Renal cortex interstitium (tissue), 3 donors: ENCODE results near the gene OSBPL5. TPM values are rescaled to one million over a fixed set of nuclear protein-coding genes. Genes with fewer than 3 reads are reported as not detected.

Experiments
- polyA plus RNA-seq, 3 donors: library from polyadenylated mRNA; unstranded; fragments of 120-200 nt; gene quantifications; one replicate each; pipeline ENCODE4 v1.2.1, GENCODE V29; 2013; ENCODE audit not compliant: insufficient read length in 3 of 3

Gene OSBPL5
- polyA plus RNA-seq, 3 donors, result 17.8 to 26.2 (median 21.2) TPM

Other genes with a start within 250 kb of the OSBPL5 start
- gene PHLDA2, start 235.9 kb downstream of the OSBPL5 start, polyA plus RNA-seq, result 1 to 10 TPM in 1 of 3 donors, under 1 TPM in 2; 0.42 to 1.7 (median 0.75) TPM
- 100 to 1,000 TPM; 181 to 220 (median 190) TPM for gene NAP1L4, start 173.0 kb downstream of the OSBPL5 start, polyA plus RNA-seq
- gene CARS1, start 107.9 kb downstream of the OSBPL5 start, polyA plus RNA-seq, result 10 to 100 TPM; 24.2 to 29.0 (median 25.4) TPM
- not detected for gene MRGPRG, start 53.5 kb upstream of the OSBPL5 start, polyA plus RNA-seq
- gene MRGPRE, start 67.1 kb upstream of the OSBPL5 start, polyA plus RNA-seq, result not detected
- 10 to 100 TPM; 30.4 to 42.0 (median 38.3) TPM for gene ZNF195, start 213.8 kb upstream of the OSBPL5 start, polyA plus RNA-seq